ENCODE measurements around the gene RAB12. TPM values are rescaled to one million over a fixed set of nuclear protein-coding genes. Genes with fewer than 3 reads are reported as not detected.

RAB12 gene
- total RNA-seq, 1 experiment from 2014 or later, result 79.4 TPM

DNA sequence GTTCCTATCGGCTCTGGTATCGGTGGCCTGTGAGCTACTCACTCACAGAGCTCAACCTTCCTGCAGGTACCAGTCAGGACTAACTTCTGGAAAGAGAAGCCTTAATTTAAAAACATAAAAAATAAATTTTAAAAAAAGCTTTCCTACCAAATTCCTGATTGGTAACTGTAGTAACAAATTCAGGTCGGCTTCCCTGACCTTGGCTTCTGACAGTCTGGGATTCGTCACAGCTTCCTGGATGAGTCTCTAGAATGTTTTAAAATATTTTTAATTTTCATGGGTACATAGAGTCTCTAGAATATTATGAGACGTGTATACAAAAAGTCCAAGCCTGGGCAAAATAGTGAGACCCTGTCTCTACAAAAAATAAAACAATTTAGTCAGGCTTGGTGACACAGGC, 51.1 kb downstream of the RAB12 start:
- no peaks in the 10 kb centered on the region for H3K9me2 ChIP-seq (ENCODE audit: insufficient read depth)
- TF ChIP-seq EZH2 (IDR thresholded peaks at IDR 0.05; ENCODE audit: low read depth), result no peak
- TF ChIP-seq, protein P1, sequence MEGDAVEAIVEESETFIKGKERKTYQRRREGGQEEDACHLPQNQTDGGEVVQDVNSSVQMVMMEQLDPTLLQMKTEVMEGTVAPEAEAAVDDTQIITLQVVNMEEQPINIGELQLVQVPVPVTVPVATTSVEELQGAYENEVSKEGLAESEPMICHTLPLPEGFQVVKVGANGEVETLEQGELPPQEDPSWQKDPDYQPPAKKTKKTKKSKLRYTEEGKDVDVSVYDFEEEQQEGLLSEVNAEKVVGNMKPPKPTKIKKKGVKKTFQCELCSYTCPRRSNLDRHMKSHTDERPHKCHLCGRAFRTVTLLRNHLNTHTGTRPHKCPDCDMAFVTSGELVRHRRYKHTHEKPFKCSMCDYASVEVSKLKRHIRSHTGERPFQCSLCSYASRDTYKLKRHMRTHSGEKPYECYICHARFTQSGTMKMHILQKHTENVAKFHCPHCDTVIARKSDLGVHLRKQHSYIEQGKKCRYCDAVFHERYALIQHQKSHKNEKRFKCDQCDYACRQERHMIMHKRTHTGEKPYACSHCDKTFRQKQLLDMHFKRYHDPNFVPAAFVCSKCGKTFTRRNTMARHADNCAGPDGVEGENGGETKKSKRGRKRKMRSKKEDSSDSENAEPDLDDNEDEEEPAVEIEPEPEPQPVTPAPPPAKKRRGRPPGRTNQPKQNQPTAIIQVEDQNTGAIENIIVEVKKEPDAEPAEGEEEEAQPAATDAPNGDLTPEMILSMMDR (conservative IDR thresholded peaks at IDR 0.05), result no peak
- no peaks in the 10 kb centered on the region for H4K20me1 ChIP-seq (ENCODE audit: insufficient read depth)
- no peaks in the 10 kb centered on the region for H3K79me2 ChIP-seq (ENCODE audit: low read depth)
- no peaks in the 10 kb centered on the region for H3K27me3 ChIP-seq (ENCODE audit: insufficient read depth, low read depth)
- peaks cover 6% of the 10 kb centered on the region for H3F3A ChIP-seq (ENCODE audit: insufficient read depth, low read depth)
- no peak overlapping the region for H3K4me3 ChIP-seq
- H3K36me3 ChIP-seq (ENCODE audit: low read depth), result no peaks in the 10 kb centered on the region
- peaks cover 7% of the 10 kb centered on the region for H3K4me1 ChIP-seq (replicated peaks; ENCODE audit: insufficient read depth)
- no peaks in the 10 kb centered on the region for H3K9me3 ChIP-seq (ENCODE audit: insufficient read depth, low read depth)
- H2AFZ ChIP-seq, result no peak overlapping the region
- no TSS peak for BruUV-seq (replicated peaks)
- POLR2A ChIA-PET (ENCODE audit: unreplicated experiment), result no interaction called here
- CTCF ChIA-PET, result no interaction called here
- no peak for DNase-seq
- intact Hi-C loops (cut with micrococcal nuclease; ENCODE audit: unreplicated experiment), result no loop called here
- no peak overlapping the region for H3K4me2 ChIP-seq
- no peak overlapping the region for H3K27ac ChIP-seq

DNA sequence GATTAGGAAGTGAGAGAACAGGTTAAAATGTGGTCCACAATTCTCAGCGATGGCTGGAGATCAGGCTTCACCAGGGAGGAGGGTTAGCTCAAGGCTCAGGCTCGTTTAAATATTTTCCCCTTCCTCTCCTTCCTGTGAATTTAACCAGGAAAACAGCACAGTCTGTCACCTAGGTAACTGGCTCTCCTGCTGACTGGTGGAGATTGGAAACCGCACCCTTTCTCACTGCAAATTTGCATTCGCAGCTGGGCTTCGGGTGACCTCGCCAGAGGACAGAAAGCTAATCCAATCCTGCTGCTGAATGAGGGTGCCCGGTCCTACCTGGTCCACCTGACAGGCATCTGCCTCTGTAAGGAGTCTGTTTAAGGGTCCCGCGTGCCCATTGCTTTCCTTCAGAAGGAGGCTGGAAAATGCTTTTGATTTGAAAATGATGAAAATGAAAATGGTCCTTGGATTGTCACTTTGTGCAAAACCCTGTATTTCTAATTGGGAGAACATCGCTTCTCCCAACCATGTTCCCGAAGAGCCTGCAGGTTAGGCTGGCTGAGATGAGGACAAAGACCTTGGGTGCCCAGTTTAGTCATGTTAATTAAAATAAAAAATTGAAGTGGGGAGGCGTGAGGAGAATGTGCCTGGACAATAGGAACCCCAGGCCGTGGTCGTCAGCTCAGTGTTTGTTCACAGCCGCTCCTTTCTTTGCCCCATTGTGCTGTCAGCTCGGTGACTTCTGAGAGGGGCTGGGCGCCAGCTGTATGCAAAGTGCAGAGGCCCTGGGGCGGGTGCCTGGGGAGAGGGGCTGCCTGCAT, 52.7 kb downstream of the RAB12 start:
- TF ChIP-seq, protein P1 (conservative IDR thresholded peaks at IDR 0.05), result no peak
- TF ChIP-seq EZH2 (IDR thresholded peaks at IDR 0.05; ENCODE audit: low read depth), result no peak
- Histone ChIP-seq H3K4me3 (no peak overlapping the region), H4K20me1 (ENCODE audit: insufficient read depth) (no peaks in the 10 kb centered on the region), H3K36me3 (ENCODE audit: low read depth) (no peaks in the 10 kb centered on the region), H3F3A (ENCODE audit: insufficient read depth, low read depth) (peaks cover 13% of the 10 kb centered on the region), H3K9me3 (ENCODE audit: insufficient read depth, low read depth) (no peaks in the 10 kb centered on the region), H3K4me1 (replicated peaks; ENCODE audit: insufficient read depth) (peaks cover 12% of the 10 kb centered on the region), H3K27me3 (ENCODE audit: insufficient read depth, low read depth) (no peaks in the 10 kb centered on the region), H3K79me2 (ENCODE audit: low read depth) (no peaks in the 10 kb centered on the region), H3K9me2 (ENCODE audit: insufficient read depth) (no peaks in the 10 kb centered on the region), H3K4me2 (no peak overlapping the region), H2AFZ (no peak overlapping the region), H3K27ac (no peak overlapping the region)
- ChIA-PET CTCF (no interaction called here), POLR2A (ENCODE audit: unreplicated experiment) (no interaction called here)
- intact Hi-C loops (cut with micrococcal nuclease; ENCODE audit: unreplicated experiment), result no loop called here
- no TSS peak for BruUV-seq (replicated peaks)
- DNase-seq, result no peak

DNA sequence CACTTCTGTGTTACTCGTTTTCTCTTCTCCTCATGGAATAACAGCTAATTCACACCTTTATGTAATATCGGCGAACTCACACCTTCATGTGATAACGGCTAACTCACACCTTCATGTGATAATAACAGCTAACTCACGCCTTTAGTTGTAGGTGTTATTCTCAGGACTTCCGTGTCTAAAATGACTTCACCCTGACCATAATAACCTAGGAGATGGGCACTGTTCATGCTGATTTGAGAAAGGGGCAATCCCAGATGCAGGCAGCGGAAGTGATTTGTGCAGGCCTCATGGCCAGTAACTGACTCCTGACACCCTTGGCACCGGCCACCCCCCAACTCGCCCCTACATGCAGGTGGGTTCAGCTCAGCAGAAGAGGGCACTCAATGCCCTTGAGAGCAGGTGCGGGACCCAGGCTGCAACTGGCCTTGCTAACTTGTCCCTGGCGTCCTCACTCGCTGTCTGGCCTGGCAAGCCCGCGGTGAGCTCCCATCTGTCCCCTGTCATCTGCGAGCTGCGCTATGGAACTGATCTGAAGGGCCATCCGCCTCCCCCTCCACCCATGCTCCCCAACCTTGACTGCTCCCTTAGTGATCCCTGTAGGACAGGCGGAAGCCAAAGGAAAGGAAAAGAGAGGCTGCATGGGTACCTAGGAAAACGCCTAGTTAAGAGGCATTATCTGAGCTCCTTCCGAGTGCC, 53.5 kb downstream of the RAB12 start:
- no peak for TF ChIP-seq EZH2 (IDR thresholded peaks at IDR 0.05; ENCODE audit: low read depth)
- TF ChIP-seq, protein P1 (conservative IDR thresholded peaks at IDR 0.05), result no peak
- H3K79me2 ChIP-seq (ENCODE audit: low read depth), result no peaks in the 10 kb centered on the region
- H3K9me3 ChIP-seq (ENCODE audit: insufficient read depth, low read depth), result no peaks in the 10 kb centered on the region
- H3K9me2 ChIP-seq (ENCODE audit: insufficient read depth), result no peaks in the 10 kb centered on the region
- no peak overlapping the region for H3K4me3 ChIP-seq
- no peaks in the 10 kb centered on the region for H3K36me3 ChIP-seq (ENCODE audit: low read depth)
- H3K27me3 ChIP-seq (ENCODE audit: insufficient read depth, low read depth), result no peaks in the 10 kb centered on the region
- no peaks in the 10 kb centered on the region for H4K20me1 ChIP-seq (ENCODE audit: insufficient read depth)
- DNase-seq, result no peak
- H3K4me1 ChIP-seq (replicated peaks; ENCODE audit: insufficient read depth), result peaks cover 12% of the 10 kb centered on the region
- no peak overlapping the region for H2AFZ ChIP-seq
- peaks cover 13% of the 10 kb centered on the region for H3F3A ChIP-seq (ENCODE audit: insufficient read depth, low read depth)
- intact Hi-C loops (cut with micrococcal nuclease; ENCODE audit: unreplicated experiment), result no loop called here
- ChIA-PET CTCF (no interaction called here), POLR2A (ENCODE audit: unreplicated experiment) (no interaction called here)
- H3K27ac ChIP-seq, result no peak overlapping the region
- no peak overlapping the region for H3K4me2 ChIP-seq
- BruUV-seq (replicated peaks), result no TSS peak
